ENCODE data around the gene RALGPS1.

RALGPS1 gene

DNA sequence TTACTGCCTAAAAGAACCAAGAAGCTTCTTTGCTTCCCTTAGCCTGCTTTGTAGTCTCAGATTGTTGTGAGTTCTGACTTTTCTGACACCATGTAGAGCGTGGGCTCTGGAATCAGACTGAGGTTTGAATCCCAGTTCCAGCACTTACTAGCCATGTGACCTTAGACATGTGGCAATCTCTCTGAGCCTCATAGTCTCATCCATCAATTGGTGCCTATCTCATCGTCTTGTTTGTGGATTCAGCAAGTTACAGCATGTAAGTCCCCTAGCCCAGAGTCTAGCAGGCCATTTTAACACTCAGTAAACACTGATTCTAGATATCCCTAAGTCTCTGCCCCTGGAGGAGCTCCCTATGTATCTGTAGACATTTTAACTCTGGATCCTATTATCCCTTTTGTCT lies 113.1 kb downstream of the RALGPS1 start:
- no peak for DNase-seq

DNA sequence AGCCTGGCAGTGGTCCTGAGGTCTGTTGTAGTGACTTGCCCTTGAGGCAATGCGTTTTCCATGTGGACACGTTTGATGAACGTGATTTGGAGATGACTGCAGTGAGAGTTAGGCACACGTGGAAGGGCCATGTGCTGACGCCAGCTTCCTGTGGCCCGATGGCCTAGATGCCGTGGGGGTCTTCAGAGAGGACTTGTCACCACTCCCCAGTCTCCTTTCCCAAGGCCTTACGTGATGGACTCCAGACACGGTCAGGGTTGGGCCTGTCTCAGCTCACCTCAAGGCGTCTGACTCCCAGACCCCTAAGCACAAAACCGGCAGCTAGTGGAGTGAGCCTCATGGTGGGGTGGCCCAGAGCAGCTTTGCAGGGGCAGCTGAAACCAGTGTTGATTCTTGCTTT lies 115.0 kb downstream of the RALGPS1 start:
- no peak for DNase-seq

DNA sequence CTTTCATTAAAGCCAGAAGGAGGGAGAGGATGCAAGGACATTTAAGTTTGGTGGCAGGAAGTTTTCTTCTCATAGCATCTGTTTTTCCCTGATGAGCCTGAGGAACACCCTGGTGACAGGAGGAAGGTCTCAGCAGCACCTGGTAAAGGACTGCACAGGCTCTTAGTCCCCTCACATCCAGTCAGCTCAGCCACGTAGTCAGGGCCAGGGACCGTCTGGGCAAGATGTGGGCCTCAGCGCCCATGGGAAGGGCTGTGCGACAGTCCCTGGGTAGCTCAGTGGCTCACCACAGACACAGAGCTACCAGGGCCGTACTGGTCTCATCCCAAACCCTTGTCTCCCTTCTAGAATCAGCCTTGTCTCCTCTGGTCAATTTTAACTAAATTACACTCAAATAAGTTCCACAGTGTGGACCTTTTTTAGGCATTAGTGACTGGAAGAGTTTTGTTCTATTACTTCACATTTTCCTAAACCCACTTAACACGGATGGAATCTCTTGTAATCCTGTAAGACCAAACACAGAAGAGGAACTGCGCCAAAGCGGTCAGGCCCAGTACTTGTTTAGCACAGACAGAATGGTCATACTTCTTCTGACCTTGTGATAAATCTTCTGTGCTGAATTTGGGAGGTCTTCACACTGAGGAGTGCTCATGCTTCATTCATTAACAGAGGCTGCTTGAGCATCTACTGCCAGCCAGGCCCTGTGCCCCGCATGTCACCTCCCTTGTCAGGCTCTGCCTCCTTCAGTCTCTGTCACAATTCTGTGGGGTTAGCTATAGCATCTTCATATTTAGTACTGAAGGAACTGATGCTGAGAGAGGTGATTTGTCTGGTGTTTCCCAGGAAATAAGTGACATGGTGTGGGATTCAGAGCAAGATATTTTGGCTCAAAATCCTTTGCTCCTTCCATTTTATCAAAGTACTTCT lies 116.5 kb downstream of the RALGPS1 start:
- DNase-seq, result no peak

DNA sequence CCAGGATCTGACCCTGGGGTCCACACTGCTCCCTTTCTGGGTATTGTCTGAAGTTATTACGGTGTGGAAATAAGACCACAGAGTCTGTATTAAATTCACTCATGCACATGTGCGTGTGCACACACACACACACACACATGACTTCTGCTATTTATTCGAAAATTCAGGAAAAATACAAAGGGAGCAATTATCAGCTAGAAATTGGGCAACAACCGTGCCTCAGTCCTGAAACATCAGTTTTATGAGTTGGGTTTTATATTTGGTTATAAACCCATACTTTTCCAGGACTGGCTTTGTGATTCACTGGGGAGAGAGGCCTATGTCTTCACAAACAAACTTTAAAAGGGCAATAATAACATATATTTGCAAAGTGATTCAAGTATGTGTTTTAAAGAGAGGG lies 117.7 kb downstream of the RALGPS1 start:
- DNase-seq, result no peak

DNA sequence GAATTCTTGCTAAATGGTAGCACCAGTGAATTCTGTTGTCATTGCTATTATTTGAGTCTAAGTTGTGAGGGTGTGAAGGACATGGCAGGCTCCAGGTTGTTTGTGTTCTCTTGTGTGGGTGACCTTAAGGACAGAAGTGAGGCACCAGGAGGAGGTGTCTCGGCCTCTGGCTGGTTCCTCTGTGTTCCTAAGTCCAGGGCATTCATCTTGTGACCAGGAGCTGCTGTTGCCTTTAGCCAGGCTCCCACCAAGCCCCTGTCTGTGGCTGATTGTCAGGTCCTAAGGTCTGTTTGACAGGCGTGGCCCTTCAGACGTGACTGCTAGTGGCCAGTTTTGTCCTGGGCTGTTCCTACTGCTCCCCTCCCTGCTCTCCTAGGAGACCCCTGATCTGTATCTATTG lies 118.5 kb downstream of the RALGPS1 start:
- no peak for DNase-seq

DNA sequence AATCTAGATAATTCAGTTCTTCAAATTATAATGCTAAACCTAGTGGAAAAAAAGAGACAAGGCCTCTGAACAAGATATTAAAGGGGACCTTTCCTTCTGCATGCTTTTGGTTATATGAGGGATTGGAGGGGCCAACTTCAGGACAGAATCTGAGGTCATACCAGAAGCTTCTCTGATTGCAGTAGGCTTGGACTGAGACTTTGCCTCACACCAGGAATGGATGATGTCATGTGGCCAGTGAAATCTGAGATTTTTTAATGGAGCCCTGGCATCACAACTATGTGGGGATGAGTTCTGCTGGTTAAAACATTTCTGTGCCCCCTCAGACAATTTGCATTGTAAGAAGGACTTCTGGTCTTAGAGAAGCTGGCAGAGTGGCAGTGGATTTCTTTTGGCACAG lies 119.2 kb downstream of the RALGPS1 start:
- DNase-seq, result no peak

DNA sequence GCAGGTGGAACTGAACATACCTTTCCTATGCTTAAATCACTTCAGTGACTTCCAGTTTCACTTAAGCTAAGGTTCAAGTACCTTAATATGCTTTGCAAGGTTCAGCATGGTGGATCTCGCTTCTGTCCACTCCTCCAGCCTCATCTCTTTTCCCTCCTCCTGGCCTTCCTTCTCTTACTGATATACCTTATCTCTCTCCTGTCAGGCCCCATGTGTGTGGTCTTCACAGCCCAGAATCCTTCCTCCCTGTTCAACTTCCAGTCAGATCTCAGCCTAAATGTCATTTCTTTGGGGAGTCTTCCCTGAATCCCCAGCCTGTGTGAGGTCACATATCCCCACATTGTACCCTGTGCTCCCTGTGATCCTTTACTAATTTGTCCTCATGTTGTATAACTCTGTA lies 120.1 kb downstream of the RALGPS1 start:
- DNase-seq, result no peak

DNA sequence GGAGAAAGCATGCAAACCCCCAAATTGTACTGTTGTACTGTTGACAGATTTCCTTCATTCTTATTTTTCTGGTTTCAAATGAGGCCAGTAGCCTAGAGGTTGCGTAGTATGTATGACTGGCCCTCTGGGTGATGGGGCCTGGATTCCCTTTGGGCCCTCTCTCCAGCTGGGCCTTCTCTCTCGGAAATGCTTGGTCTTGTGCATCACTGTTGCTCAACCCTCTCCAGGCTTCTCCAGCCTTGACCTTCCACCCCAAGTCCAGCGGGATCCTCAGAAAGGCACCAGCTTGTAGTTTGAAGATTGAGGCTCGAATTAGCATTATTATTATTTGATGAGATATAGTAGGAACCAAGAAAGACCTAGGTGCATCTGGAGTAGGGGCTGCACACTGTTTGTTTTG lies 120.8 kb downstream of the RALGPS1 start:
- no peak for DNase-seq

DNA sequence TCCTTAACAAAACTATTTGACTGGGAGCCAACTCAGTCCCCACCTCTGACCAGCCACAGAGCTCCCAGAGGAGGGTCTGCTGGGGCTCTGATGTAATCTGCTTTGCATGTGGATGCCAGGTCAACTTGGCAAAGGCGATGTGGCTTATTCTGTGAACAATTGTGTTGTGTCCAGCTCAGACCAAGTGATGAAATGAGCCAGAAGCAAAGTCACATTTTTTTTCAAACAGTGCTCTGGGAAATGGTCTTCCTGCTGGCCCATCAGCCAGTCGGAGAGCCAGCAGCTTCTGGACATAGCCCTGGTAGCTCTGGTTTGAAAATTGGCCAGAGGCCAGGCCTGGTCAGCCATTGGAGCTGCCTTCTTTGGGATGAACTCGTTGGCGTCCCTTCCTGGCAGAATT lies 121.4 kb downstream of the RALGPS1 start:
- DNase-seq, result no peak

DNA sequence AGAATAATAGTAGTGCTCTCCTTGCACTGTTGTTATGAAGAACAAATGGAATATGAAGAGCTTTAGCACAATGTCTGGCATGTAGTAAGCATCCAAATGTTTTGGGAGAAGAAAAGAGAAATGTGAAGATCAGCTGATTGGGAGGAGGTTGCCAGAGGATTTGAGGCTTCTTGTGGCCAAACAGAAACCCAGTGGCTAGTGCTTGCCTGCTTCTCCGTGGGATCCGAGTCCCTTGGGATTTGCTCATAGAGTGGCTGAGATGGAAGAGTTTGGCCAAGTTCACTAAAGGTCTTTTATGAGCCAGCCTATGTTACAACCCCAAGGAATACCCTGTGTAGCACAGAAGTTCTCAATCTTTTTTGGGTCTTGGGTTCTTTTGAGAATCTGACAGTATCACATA lies 121.9 kb downstream of the RALGPS1 start:
- no peak for DNase-seq

DNA sequence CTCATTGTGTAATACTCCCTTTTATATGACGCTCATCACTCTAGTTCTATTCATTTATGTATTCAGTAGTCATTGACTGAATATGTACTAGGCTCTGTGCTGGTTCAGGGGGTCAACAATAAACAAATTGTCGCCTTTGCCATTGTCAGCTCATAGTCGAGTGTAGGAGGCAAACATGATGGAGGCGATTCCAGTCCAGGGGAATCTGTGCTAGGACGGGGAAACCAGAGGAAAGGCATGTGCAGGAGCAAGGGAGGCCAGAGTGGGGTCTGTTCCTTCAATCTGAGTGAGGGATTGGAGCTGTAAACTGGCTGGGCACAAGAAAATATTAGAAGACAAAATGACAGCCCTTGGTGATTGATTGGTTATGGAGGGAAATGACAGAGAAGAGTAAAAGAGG lies 123.9 kb downstream of the RALGPS1 start:
- no peak for DNase-seq

DNA sequence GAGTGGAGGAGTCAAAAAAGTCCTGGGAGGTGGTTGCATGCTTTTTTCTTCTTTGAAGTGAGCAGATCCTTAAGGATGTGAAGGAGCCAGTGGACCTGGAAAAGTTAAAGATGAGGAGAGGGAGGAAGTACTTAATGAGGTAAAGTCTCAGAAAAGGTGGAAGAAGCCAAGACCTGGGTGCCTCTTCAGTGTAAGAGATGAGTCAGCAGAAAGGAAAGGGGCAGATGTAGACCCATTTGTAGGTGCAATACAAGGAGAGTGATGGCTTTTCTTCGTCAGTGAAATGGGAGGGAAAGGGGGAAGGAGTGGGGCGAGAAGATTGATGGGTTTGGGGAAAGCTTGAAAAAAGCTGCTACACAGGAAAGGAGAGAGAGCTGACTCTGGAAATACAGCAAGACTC lies 124.9 kb downstream of the RALGPS1 start:
- no peak for DNase-seq

DNA sequence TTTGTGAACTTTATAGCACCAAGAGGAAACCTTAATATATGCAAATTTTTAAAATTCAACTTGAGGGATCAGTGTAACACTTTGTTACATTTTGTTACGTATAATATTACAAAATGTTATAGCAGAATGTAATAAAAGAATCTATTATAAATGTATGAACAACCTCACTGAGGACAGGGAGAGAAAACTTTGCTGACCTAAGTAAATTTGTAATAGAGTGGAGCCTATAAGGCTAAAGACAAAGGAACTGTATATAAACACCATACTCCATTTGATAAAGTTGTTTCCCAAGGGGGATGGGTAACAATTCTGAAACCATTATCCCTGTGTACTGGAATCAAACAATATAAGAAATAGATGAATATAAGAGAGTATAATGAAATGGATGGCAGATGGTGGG lies 130.6 kb downstream of the RALGPS1 start:
- DNase-seq, result no peak

DNA sequence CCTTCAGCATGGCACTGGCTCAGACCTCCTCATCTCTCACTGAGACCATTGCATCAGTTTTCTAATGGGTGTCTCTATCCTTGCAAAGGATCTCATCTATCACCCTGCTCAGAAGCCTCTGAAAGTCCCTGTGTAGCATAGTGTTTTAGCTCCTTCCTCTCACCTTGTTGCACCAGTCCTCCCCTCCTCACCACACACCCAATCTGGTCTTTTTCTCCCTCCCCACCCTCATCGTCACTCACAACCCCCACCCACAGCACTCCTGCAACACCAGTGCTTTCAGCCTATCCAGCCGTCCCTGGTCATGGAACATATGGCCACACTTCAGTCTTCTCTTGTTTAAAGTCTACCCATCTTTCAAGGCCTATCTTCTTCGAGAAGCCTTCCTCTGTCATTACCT lies 133.4 kb downstream of the RALGPS1 start:
- DNase-seq, result no peak

DNA sequence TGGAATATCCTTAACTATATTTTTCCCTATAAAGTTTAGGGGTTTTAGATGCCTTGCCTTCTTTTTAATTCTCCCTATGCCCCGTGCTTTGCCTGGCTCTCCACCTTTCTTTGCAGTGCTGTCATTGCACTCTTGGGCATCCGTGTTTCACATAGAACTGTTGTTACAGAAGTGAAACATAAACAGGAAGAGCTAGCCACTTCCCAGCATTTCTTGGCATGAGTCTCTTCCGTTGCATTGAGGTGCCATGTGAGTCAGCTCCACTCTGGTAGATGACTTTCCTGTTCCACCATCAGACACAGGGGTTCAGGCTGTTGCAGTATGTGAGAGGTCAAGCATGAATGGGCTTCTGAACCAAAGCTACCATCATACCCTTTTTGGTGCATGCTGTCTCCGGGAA lies 134.5 kb downstream of the RALGPS1 start:
- DNase-seq, result no peak

DNA sequence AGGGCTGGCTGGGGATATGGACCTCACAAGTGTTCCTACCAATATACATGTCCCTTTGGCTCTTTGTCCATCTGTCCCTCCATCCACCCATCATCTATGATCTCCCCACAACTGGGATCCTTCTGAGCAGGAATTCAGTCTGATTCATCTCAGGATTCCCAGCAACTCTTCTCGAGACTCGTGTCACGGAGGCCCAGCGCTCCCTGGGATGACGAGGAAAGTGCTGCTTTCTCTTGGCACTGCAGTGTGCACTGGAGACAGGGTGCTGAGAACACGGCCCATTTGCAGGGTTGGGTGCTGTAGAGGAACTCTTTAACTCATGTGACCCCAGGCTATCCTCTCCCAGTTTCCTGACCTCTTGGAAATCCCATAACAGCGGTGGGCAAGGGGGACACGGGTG lies 135.0 kb downstream of the RALGPS1 start:
- no peak for DNase-seq

DNA sequence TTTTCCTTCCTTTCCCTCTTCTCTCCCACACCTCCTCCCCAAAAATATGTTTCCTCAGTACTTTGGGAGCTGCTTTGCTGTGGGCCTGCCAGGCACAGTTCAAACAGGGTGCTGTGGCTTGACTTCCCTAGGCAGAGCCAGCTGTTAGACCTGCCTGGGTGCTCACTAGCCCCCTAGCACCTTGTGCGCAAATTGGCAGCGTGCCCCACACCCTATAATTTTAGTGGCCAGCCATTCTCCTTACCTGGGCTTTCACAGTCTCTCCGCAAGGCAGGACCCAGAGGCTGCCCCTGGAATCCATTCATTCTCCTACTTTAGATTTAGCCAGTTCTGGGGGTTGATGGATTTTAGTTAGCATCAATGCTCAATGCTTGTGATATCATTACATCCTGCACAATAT lies 135.6 kb downstream of the RALGPS1 start:
- no peak for DNase-seq

DNA sequence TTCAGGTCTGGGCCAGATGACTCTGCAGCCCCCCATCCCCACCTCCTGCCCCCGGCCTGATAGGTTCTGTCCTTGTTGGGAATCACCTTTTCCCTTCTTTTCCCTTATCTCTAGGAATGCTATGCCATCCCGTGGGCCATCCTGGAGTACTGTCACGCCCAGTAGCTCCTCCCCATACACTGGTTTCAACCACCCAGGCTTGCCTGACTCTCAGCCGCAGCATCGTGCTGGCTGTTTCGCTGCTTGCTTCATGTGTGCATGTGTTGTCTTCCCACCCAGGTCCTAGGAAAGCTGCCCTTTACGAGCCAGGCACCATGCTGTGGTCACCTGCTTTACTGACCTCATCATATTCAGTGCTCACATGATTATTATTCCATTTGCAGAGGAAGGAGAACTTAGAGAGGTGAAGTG lies 136.0 kb downstream of the RALGPS1 start:
- no peak for DNase-seq

DNA sequence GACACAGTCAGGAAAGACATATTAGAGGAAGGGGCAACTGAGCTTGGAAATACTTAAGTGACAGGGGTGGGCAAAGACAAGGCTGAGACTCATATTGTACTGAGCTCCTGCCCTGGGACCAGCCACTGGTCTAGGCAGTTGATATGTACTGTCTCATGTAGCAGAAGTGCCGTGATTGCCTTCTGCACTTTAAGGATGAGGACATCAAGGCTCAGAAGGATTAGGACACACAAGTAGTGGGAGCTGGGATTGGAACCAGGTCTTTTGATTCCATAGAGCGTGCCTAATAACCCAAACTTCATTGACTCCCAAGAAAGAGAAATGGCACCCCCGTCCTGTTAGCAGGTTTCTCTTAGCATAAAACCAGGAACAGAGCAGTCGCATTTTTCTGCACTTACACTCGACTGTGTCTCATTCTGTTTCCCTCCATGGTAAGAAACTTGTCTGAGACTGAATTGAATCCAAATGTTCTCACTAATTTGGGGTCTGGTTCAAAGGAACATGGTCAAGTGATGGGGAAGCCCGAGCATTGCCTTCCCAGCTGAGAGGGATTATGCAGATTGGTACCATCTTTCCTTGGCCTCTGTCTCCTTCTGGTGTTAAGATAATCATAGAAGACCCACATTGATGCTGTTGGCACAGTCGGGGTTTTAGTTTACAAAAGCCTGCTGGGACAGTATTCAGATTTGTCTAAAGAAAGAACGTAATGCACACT lies 137.5 kb downstream of the RALGPS1 start:
- no peak for DNase-seq

DNA sequence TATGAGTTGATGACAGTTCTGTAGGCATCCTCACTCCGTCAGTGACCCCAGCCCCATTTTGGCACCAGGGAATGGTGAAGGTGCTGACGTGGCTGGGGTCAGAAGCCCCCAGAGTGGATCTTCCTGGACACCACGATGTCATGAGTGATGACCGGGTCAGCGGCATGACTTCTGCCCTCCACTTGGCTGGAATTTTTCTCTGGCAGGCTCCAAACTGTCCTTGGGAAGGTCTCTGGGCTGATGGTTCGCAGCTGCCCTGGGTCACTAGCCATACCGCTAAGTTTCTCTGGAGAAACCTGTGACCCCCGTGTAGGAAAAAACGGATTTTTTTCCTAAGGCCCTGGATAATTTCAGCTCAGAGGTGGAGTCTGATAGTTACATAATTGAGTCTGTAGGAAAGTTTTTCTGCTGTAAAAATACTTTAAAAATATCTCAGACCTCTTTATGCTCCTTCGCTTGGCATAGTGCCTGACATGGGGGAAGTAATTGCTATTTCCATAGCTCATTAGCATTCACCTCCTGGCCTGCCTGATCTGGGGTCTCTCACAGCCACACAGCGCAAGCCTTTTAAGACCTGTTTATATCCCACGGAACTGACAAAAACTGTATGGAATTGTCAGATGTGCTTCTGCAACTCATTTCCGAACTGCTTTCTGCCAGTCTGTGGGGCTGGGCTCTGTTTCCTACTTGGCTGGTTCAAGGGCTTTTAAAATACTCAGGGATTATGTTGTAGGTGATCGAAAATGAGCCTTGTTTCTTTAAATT lies 138.7 kb downstream of the RALGPS1 start:
- DNase-seq, result no peak

DNA sequence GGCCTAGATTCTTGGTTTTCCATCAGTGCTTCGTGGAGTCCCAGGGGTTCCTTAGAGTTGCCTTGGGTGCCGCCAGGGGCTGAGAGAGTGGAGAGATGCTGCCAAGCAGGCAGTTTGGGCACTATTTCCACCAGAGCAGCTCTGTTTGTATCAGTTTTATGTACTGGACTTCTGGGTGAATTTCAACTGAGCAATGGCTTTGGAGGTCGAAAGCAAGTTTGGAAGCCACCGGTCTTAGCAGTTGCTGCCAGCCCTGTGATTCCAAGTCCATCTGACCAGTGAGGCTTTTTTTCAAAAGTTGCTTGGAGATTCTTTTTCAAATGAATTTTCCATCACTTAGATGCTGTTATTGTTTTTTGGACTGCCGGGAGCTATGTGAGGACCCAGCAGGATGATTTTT lies 139.4 kb downstream of the RALGPS1 start:
- no peak for DNase-seq

DNA sequence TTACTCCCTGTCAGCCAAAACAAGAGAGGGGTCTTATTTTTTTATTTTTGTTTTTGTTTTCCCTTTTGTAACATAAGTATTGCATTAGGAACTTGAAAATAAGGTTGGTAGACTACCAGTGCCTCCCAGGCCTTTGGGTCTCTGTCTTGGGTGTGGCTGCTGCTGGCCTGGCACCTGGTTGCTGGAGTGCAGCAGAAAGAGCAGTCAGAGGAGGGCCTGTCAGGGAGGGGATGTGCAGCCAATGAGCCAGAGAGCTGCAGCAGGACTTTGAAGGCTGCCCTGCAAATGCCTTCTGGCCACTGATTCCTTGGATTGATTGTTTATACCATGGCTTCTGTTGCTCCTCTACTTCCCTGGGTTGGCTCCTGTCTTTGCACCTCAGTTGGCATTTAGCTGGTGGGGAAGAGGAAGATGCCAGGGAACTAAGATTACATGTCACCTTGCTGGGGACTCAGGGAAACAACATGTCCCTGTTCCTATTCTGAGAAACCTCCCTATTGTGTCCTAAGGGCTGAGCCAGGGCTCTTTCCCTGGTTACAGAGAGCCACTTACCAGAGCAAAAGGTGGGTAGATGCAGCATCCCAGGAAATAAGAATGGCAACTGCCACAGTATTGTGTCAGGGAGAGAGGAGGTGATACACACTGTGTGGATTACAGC lies 141.3 kb downstream of the RALGPS1 start:
- DNase-seq, result no peak

DNA sequence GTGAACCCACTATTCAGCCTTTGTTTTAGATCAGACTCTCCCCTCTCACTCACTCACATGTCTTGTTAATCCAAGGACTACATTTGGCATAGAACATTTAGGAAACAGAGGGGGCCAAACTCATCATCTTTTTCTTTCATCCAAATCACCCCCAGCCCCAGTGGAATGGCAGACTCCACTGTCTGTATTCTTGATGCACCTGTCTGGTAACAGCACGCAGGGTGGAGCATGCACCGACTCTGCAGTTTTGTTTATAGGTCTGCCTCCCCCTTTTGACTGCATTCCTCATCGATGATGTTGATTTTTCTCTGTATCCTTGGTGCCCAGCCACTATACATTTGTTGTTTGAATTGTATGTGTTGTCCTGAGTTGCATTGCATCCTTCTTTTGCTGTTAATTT lies 141.9 kb downstream of the RALGPS1 start:
- no peak for DNase-seq

Measured in SIG-M5 (cell line).